ENCODE results near the gene ADGRL1.

ADGRL1 gene

DNA sequence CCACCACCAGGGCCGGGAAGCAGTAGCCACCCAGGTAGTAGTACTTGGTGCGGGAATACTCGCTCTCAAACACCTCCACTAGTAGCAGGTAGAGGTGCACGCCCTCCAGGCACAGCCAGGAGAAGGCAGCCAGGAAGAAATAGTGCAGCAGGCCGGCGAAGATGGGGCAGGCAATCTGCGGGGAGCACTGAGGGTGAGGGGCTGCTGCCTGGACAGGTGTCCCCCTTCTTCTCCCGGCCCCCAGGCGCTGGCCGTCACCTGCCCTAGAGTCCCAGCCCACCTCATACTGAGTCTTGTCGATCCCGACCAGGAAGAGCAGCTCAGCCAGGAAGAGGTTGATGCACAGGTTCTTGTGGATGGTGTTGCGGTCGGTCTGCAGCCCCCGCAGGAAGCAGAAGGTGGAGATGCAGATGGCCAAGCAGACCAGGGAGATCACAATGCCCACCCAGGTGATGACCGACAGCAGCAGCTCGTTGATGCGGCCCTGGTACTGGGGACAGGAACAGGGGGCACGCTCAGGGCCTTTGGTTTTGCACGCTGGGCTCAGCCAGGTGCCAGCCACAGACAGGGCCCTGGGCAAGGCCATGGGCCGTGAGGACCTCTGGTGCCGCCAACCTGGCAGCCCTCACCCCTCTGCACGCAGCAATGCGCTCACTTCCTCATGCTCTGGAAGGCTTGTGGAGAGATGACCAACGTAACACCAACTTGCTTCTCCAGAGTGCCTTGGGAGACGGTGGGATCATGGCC lies 48.8 kb downstream of the ADGRL1 start:
- ChIA-PET CTCF (no interaction called here), POLR2A (no interaction called here)

DNA sequence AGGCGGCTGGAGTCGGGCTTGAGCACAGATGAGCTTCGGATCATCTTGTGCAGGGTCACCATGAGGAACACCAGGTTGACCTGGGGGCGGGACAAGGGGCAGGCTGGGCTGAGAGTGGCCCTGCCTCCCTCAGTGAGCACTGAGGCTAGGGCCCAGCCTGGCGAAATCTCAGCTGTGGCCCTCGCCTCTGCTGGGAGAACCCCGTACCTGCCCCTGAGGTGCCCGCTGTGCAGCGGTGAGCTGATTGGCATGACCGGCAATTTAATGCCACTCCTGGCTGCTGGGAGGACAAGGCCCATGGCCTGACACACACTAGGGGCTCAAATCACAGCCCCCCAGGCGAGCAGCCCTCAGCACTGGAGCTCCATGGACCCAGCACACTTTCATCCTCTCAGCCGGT lies 49.8 kb downstream of the ADGRL1 start:
- CTCF ChIA-PET = no interaction called here
- POLR2A ChIA-PET = no interaction called here

More for the DNA sequence above, 48.8 kb downstream of the ADGRL1 start:
- no peak for TF ChIP-seq LEF1 (IDR thresholded peaks at IDR 0.05; ENCODE audit: borderline replicate concordance)
- TF ChIP-seq NFRKB (IDR thresholded peaks at IDR 0.05) = no peak
- no peak for TF ChIP-seq ELF4 (IDR thresholded peaks at IDR 0.05)
- TF ChIP-seq FOXK2 (IDR thresholded peaks at IDR 0.05) = no peak
- TF ChIP-seq FOXA1 (IDR thresholded peaks at IDR 0.05) = no peak
- TF ChIP-seq CTBP1 (IDR thresholded peaks at IDR 0.05; ENCODE audit: borderline replicate concordance) = no peak
- no peak for TF ChIP-seq SP1 (IDR thresholded peaks at IDR 0.05)
- TF ChIP-seq FOXM1 (IDR thresholded peaks at IDR 0.05; ENCODE audit: borderline replicate concordance) = no peak
- TF ChIP-seq TARDBP (IDR thresholded peaks at IDR 0.05) = no peak
- no peak for TF ChIP-seq HDGF (IDR thresholded peaks at IDR 0.05; ENCODE audit: borderline replicate concordance)
- TF ChIP-seq BHLHE40 (IDR thresholded peaks at IDR 0.05; ENCODE audit: borderline replicate concordance) = no peak
- TF ChIP-seq ZNF384 (IDR thresholded peaks at IDR 0.05) = no peak
- TF ChIP-seq, protein P1, sequence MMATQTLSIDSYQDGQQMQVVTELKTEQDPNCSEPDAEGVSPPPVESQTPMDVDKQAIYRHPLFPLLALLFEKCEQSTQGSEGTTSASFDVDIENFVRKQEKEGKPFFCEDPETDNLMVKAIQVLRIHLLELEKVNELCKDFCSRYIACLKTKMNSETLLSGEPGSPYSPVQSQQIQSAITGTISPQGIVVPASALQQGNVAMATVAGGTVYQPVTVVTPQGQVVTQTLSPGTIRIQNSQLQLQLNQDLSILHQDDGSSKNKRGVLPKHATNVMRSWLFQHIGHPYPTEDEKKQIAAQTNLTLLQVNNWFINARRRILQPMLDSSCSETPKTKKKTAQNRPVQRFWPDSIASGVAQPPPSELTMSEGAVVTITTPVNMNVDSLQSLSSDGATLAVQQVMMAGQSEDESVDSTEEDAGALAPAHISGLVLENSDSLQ (IDR thresholded peaks at IDR 0.05) = no peak
- TF ChIP-seq SUZ12 (IDR thresholded peaks at IDR 0.05) = no peak
- no peak for TF ChIP-seq L3MBTL2 (conservative IDR thresholded peaks at IDR 0.05)
- no peak for TF ChIP-seq ARNT (IDR thresholded peaks at IDR 0.05)
- DNase-seq (ENCODE audit: extremely low spot score) = no peak

GRCh38 chr19:14155371-14155770 lies 50.6 kb downstream of the ADGRL1 start:
- POLR2A ChIA-PET = no interaction called here
- CTCF ChIA-PET = no interaction called here
- no peak for DNase-seq (ENCODE audit: extremely low spot score)
- TF ChIP-seq SUZ12 (IDR thresholded peaks at IDR 0.05) (no peak), ARNT (IDR thresholded peaks at IDR 0.05) (no peak), ZNF384 (IDR thresholded peaks at IDR 0.05) (no peak)
- TF ChIP-seq, protein P1 (IDR thresholded peaks at IDR 0.05) = no peak

More for the DNA sequence above, 49.8 kb downstream of the ADGRL1 start:
- TF ChIP-seq BHLHE40 (IDR thresholded peaks at IDR 0.05; ENCODE audit: borderline replicate concordance) = no peak
- TF ChIP-seq, protein P1 (IDR thresholded peaks at IDR 0.05) = no peak
- TF ChIP-seq ARNT (IDR thresholded peaks at IDR 0.05) = no peak
- TF ChIP-seq SP1 (IDR thresholded peaks at IDR 0.05) = no peak
- TF ChIP-seq LEF1 (IDR thresholded peaks at IDR 0.05; ENCODE audit: borderline replicate concordance) = no peak
- TF ChIP-seq SUZ12 (IDR thresholded peaks at IDR 0.05) = no peak
- no peak for TF ChIP-seq ELF4 (IDR thresholded peaks at IDR 0.05)
- TF ChIP-seq FOXM1 (IDR thresholded peaks at IDR 0.05; ENCODE audit: borderline replicate concordance) = no peak
- TF ChIP-seq FOXK2 (IDR thresholded peaks at IDR 0.05) = no peak
- TF ChIP-seq ZNF384 (IDR thresholded peaks at IDR 0.05) = no peak
- DNase-seq (ENCODE audit: extremely low spot score) = no peak

GRCh38 chr19:14152713-14153112 lies 53.3 kb downstream of the ADGRL1 start:
- ChIA-PET CTCF (interaction anchor here (0.7 kb wide), 1 partner anchor 13 kb away, joined by 3 read pairs; no protein-coding TSS in a partner anchor), POLR2A (interaction anchor here (1.0 kb wide), 1 partner anchor 16 kb away, joined by 3 read pairs; the partner anchor contains the start of gene ASF1B)
- no peak for DNase-seq (ENCODE audit: extremely low spot score)
- TF ChIP-seq TARDBP (IDR thresholded peaks at IDR 0.05) (no peak), HDGF (IDR thresholded peaks at IDR 0.05; ENCODE audit: borderline replicate concordance) (no peak), FOXM1 (IDR thresholded peaks at IDR 0.05; ENCODE audit: borderline replicate concordance) (no peak), FOXK2 (IDR thresholded peaks at IDR 0.05) (no peak), CTBP1 (IDR thresholded peaks at IDR 0.05; ENCODE audit: borderline replicate concordance) (no peak), BHLHE40 (IDR thresholded peaks at IDR 0.05; ENCODE audit: borderline replicate concordance) (no peak), SP1 (IDR thresholded peaks at IDR 0.05) (no peak), NFRKB (IDR thresholded peaks at IDR 0.05) (no peak)
- TF ChIP-seq, protein P1 (IDR thresholded peaks at IDR 0.05) = no peak

- ChIA-PET POLR2A (no interaction called here), CTCF (no interaction called here)
- no peak for DNase-seq (ENCODE audit: extremely low spot score)
- TF ChIP-seq TARDBP (IDR thresholded peaks at IDR 0.05) (no peak), NFRKB (IDR thresholded peaks at IDR 0.05) (no peak), SUZ12 (IDR thresholded peaks at IDR 0.05) (no peak), FOXM1 (IDR thresholded peaks at IDR 0.05; ENCODE audit: borderline replicate concordance) (no peak), ELF4 (IDR thresholded peaks at IDR 0.05) (no peak), LEF1 (IDR thresholded peaks at IDR 0.05; ENCODE audit: borderline replicate concordance) (no peak)
Observed at GRCh38 chr19:14150770-14151661, 55.0 kb downstream of the ADGRL1 start.

Data from HEK293T (cell line).